IMR-90 (cell line): ENCODE data around the gene SVIL. TPM values are rescaled to one million over a fixed set of nuclear protein-coding genes. Genes with fewer than 3 reads are reported as not detected.

Experiments used
- ATAC-seq: fragments of 200-7000 bp; cut with Tn5 transposase; 2 replicates; pipeline ENCODE4 v1.9.1; 2020; ENCODE audit warnings: low read depth, mild to moderate bottlenecking, moderate library complexity
- BruUV-seq: library from RNA; stranded (reverse); fragments of 400-500 nt; replicated peaks from 2 replicates; lab custom pipeline; 2021; lab: Mats Ljungman, UMichigan
- CTCF ChIA-PET: fragments of 300-600 bp; formaldehyde crosslinking; extraction: SDS; loops from one replicate; lab custom pipeline; 2021; ENCODE audit warnings: antibody characterized with exemption; lab: Yijun Ruan, JAX
- POLR2A ChIA-PET: fragments of 300-600 bp; sonication (Branson Sonifier 250); formaldehyde crosslinking; loops from one replicate; lab custom pipeline; 2022; ENCODE audit warnings: antibody characterized with exemption; ENCODE audit not compliant: unreplicated experiment; lab: Charles Lee
- DNase-seq: peaks from one replicate; pipeline ENCODE4 v3.0.0; 2013
- H2AFZ ChIP-seq: replicated peaks from 2 replicates; pipeline ENCODE3; 2013; ENCODE audit warnings: low read length, mild to moderate bottlenecking; ENCODE audit not compliant: poor library complexity
- H2AK5ac ChIP-seq: 2 replicates; pipeline ENCODE4 v1.6.1; 2013; ENCODE audit warnings: low read depth, low read length, inconsistent platforms
- H2AK9ac ChIP-seq: replicated peaks from 2 replicates; pipeline ENCODE3; 2013; ENCODE audit warnings: mild to moderate bottlenecking, low read depth, low read length, moderate library complexity; ENCODE audit not compliant: poor library complexity
- H2BK120ac ChIP-seq: 2 replicates; pipeline ENCODE4 v1.6.1; 2013; ENCODE audit warnings: low read depth, low read length, inconsistent platforms
- H2BK15ac ChIP-seq: 3 replicates; pipeline ENCODE4 v1.6.1; 2013; ENCODE audit warnings: low read depth, low read length, inconsistent platforms
- H2BK20ac ChIP-seq: 2 replicates; pipeline ENCODE4 v1.6.1; 2013; ENCODE audit warnings: low read depth, mild to moderate bottlenecking, inconsistent platforms, low read length, moderate library complexity
- H2BK5ac ChIP-seq: 2 replicates; pipeline ENCODE4 v1.6.1; 2013; ENCODE audit warnings: mild to moderate bottlenecking, low read depth, low read length, inconsistent platforms; ENCODE audit not compliant: poor library complexity, severe bottlenecking
- H3K14ac ChIP-seq: replicated peaks from 2 replicates; pipeline ENCODE4 v1.6.1; 2013; ENCODE audit warnings: low read depth, low read length, inconsistent platforms
- H3K18ac ChIP-seq: 2 replicates; pipeline ENCODE4 v1.6.1; 2013; ENCODE audit warnings: low read depth, low read length, control low read depth
- H3K23ac ChIP-seq: 2 replicates; pipeline ENCODE4 v1.6.1; 2013; ENCODE audit warnings: low read depth, low read length, inconsistent platforms
- H3K27ac ChIP-seq: 2 replicates; pipeline ENCODE4 v1.5.1; 2013; ENCODE audit warnings: mild to moderate bottlenecking, control low read depth, low read length; ENCODE audit not compliant: insufficient read depth
- H3K27me3 ChIP-seq: 2 replicates; pipeline ENCODE4 v1.6.1; 2013; ENCODE audit warnings: low read length; ENCODE audit not compliant: control insufficient read depth, insufficient read depth
- H3K36me3 ChIP-seq: 2 replicates; pipeline ENCODE4 v1.6.1; 2013; ENCODE audit warnings: low read length, mixed read lengths; ENCODE audit not compliant: control insufficient read depth, insufficient read depth
- H3K4ac ChIP-seq: 2 replicates; pipeline ENCODE4 v1.6.1; 2013; ENCODE audit warnings: low read depth, low read length, inconsistent platforms
- H3K4me1 ChIP-seq: 2 replicates; pipeline ENCODE4 v1.6.1; 2013; ENCODE audit warnings: low read length, mixed read lengths; ENCODE audit not compliant: control insufficient read depth, insufficient read depth
- H3K4me2 ChIP-seq: 2 replicates; pipeline ENCODE4 v1.6.1; 2013; ENCODE audit warnings: low read depth, mild to moderate bottlenecking, control low read depth, low read length, moderate library complexity
- H3K4me3 ChIP-seq: 2 replicates; pipeline ENCODE4 v1.5.1; 2013; ENCODE audit warnings: low read depth, mild to moderate bottlenecking, control low read depth, low read length, moderate library complexity; ENCODE audit not compliant: insufficient read depth
- H3K56ac ChIP-seq: 2 replicates; pipeline ENCODE4 v1.6.1; 2013; ENCODE audit warnings: low read length, inconsistent platforms; ENCODE audit not compliant: insufficient read depth; ENCODE audit errors: extremely low read depth
- H3K79me1 ChIP-seq, 2 experiments: 2 replicates each; pipeline ENCODE4 v1.6.1; 2013; ENCODE audit warnings: low read length in 2 of 2, inconsistent platforms in 1 of 2, low read depth in 1 of 2
- H3K9ac ChIP-seq: 2 replicates; pipeline ENCODE4 v1.6.1; 2013; ENCODE audit warnings: low read depth, low read length, control low read depth
- H3K9me1 ChIP-seq: 2 replicates; pipeline ENCODE4 v1.6.1; 2013; ENCODE audit warnings: low read length, inconsistent platforms; ENCODE audit not compliant: insufficient read depth
- H3K9me3 ChIP-seq: 2 replicates; pipeline ENCODE4 v1.6.1; 2013; ENCODE audit warnings: low read length; ENCODE audit not compliant: control insufficient read depth, insufficient read depth
- H4K20me1 ChIP-seq: 2 replicates; pipeline ENCODE4 v1.6.1; 2013; ENCODE audit warnings: low read length, inconsistent platforms; ENCODE audit not compliant: insufficient read depth
- H4K5ac ChIP-seq: 2 replicates; pipeline ENCODE4 v1.6.1; 2013; ENCODE audit warnings: mild to moderate bottlenecking, low read depth, low read length, control low read depth
- H4K8ac ChIP-seq, 2 experiments: 2 replicates each; pipeline ENCODE4 v1.6.1; 2013; ENCODE audit warnings: low read depth in 2 of 2, low read length in 2 of 2, control low read depth in 1 of 2, inconsistent platforms in 1 of 2
- H4K91ac ChIP-seq: 2 replicates; pipeline ENCODE4 v1.6.1; 2013; ENCODE audit warnings: low read depth, low read length, inconsistent platforms; ENCODE audit not compliant: insufficient read depth
- CEBPB ChIP-seq: IDR thresholded peaks from 2 replicates; pipeline ENCODE4 v1.6.1; 2012; ENCODE audit warnings: low read depth, low read length, improper control_type of control experiment
- CHD1 ChIP-seq: IDR thresholded peaks from 2 replicates; pipeline ENCODE4 v1.6.1; 2012; ENCODE audit warnings: low read depth, low read length, improper control_type of control experiment
- CTCF ChIP-seq: conservative IDR thresholded peaks from 2 replicates; pipeline ENCODE4 v1.5.1; 2012; ENCODE audit warnings: mild to moderate bottlenecking, low read depth, low read length, improper control_type of control experiment
- ELK1 ChIP-seq: fragments of 150-350 bp; IDR thresholded peaks from 2 replicates; pipeline ENCODE4 v1.6.1; 2016; ENCODE audit warnings: low read depth, mild to moderate bottlenecking, low read length, moderate library complexity, borderline replicate concordance
- MAFK ChIP-seq: IDR thresholded peaks from 2 replicates; pipeline ENCODE4 v1.6.1; 2012; ENCODE audit warnings: low read depth, low read length, improper control_type of control experiment
- MAZ ChIP-seq: IDR thresholded peaks from 2 replicates; pipeline ENCODE4 v1.6.1; 2012; ENCODE audit warnings: low read depth, mild to moderate bottlenecking, low read length, improper control_type of control experiment, moderate library complexity, borderline replicate concordance
- MXI1 ChIP-seq: IDR thresholded peaks from 2 replicates; pipeline ENCODE4 v1.6.1; 2012; ENCODE audit warnings: low read depth, mild to moderate bottlenecking, low read length, moderate library complexity, borderline replicate concordance
- NFE2L2 ChIP-seq: fragments of 150-350 bp; IDR thresholded peaks from 2 replicates; pipeline ENCODE4 v1.6.1; 2016; ENCODE audit warnings: low read depth, mild to moderate bottlenecking, low read length
- POLR2A ChIP-seq: IDR thresholded peaks from 2 replicates; pipeline ENCODE4 v1.6.1; 2012; ENCODE audit warnings: mild to moderate bottlenecking, low read depth, low read length
- RAD21 ChIP-seq: IDR thresholded peaks from 2 replicates; pipeline ENCODE4 v1.6.1; 2012; ENCODE audit warnings: low read length, improper control_type of control experiment
- RCOR1 ChIP-seq: IDR thresholded peaks from 2 replicates; pipeline ENCODE4 v1.6.1; 2012; ENCODE audit warnings: mild to moderate bottlenecking, low read length, improper control_type of control experiment; ENCODE audit not compliant: insufficient replicate concordance
- RFX5 ChIP-seq: IDR thresholded peaks from 2 replicates; pipeline ENCODE4 v1.8.0; 2012; ENCODE audit warnings: low read depth, mild to moderate bottlenecking, low read length, moderate library complexity
- SMC3 ChIP-seq: fragments of 150-350 bp; IDR thresholded peaks from 2 replicates; pipeline ENCODE4 v1.6.1; 2016; ENCODE audit warnings: low read depth, mild to moderate bottlenecking, antibody characterized with exemption, low read length, moderate library complexity
- USF2 ChIP-seq: fragments of 150-350 bp; IDR thresholded peaks from 2 replicates; pipeline ENCODE4 v1.6.1; 2017; ENCODE audit warnings: mild to moderate bottlenecking, antibody characterized with exemption, low read length, low read depth
- WGBS, 2 experiments: methylation state at CpG; one replicate each; pipeline versions ENCODE4 v1.1.5 to v1.1.7; 2013; ENCODE audit warnings: missing lambda C conversion rate in 2 of 2; ENCODE audit not compliant: insufficient read length in 1 of 2; ENCODE audit errors: extremely low coverage in 2 of 2; 5-methylcytosine and 5-hydroxymethylcytosine counted together
- dilution Hi-C: fragments of 300-500 bp; cut with HindIII; formaldehyde crosslinking; loops from one replicate; pipeline ENCODE4 v1.14.3; 2018; ENCODE audit warnings: low sequenced_read_pairs; ENCODE audit not compliant: unreplicated experiment
- in situ Hi-C: fragments of 300-500 bp; cut with MboI; formaldehyde crosslinking; loops from 3 replicates; pipeline ENCODE4 v1.14.3; 2019; ENCODE audit warnings: low sequenced_read_pairs, inconsistent platforms, mixed read lengths
- intact Hi-C: fragments of 100-400 bp; cut with micrococcal nuclease; formaldehyde crosslinking; loops from 2 replicates; pipeline ENCODE4 v1.10.0; 2022
- polyA plus RNA-seq, 3 experiments: library from polyadenylated mRNA; depleted of rRNA; stranded (reverse); fragments of >200 nt; gene quantifications; 2 replicates each; pipeline ENCODE4 v1.2.3, GENCODE V29; 2012; ENCODE audit warnings: low replicate concordance in 1 of 3
- total RNA-seq: library from RNA; depleted of rRNA; stranded (reverse); fragments of >200 nt; gene quantifications from 2 replicates; pipeline ENCODE4 v1.2.3, GENCODE V29; 2012

Gene SVIL
- total and polyA plus RNA-seq, 2 of the 4 experiments (the other 2 are of a cell fraction), result 11.5 to 11.6 TPM

GRCh38 chr10:29555091-29555745 is 79.6 kb downstream of the SVIL start:
- TF ChIP-seq ELK1 (no peak), MXI1 (no peak), USF2 (no peak), SMC3 (no peak), RFX5 (no peak), RAD21 (no peak), NFE2L2 (no peak), CEBPB (no peak), RCOR1 (no peak), MAFK (no peak), CHD1 (no peak), POLR2A (no peak), MAZ (no peak), CTCF (no peak)
- Histone ChIP-seq H3K9me1 (peaks cover 15% of the 10 kb centered on the region), H3K27me3 (no peaks in the 10 kb centered on the region), H3K27ac (peak overlapping the region; percentile 45; the same call in 1 of the 2 replicates), H2AK5ac (peak overlapping the region; percentile 72; the same call in 1 of the 2 replicates), H3K36me3 (peaks cover 27% of the 10 kb centered on the region), H3K9me3 (no peaks in the 10 kb centered on the region), H3K18ac (no peak overlapping the region; the same call in 1 of the 2 replicates), H4K5ac (no peak overlapping the region), H3K9ac (no peak overlapping the region), H2AK9ac (no peak overlapping the region), H2BK120ac (peak overlapping the region; percentile 88; the same call in 1 of the 2 replicates), H3K79me1 (peaks cover 8 to 45% of the 10 kb centered on the region in 2 experiments; a peak in 3 of 4 replicates), H3K4ac (peak overlapping the region; percentile 91; the same call in 1 of the 2 replicates), H3K14ac (peak overlapping the region; percentile 66; the same call in 1 of the 2 replicates), H4K91ac (0 out of 2 replicates have a peak overlapping the region, but pooled peaks have one; percentile 40), H2BK15ac (peak overlapping the region; percentile 96; the same call in 1 of the 3 replicates), H3K56ac (peak overlapping the region; percentile 41; the same call in 1 of the 2 replicates), H2AFZ (no peak overlapping the region), H3K23ac (peak overlapping the region; percentile 95; the same call in 1 of the 2 replicates), H3K4me2 (no peak overlapping the region), H4K8ac (peak overlapping the region; percentile 73 to 91; a peak in 2 of 4 replicates), H4K20me1 (no peaks in the 10 kb centered on the region), H2BK20ac (peak overlapping the region; percentile 28; the same call in 1 of the 2 replicates), H3K4me3 (no peak overlapping the region), H2BK5ac (no peak overlapping the region), H3K4me1 (peaks cover 13% of the 10 kb centered on the region)
- intact Hi-C loops (no loop called here), dilution Hi-C loops (no loop called here), in situ Hi-C loops (no loop called here)
- WGBS, 2 experiments, result no CpG with 5 or more reads among the region's 6 CpGs
- POLR2A ChIA-PET, result no interaction called here
- DNase-seq, result peak; percentile 9
- BruUV-seq, result no TSS peak
- ATAC-seq, result no peak
- CTCF ChIA-PET, result interaction anchor here (2.5 kb wide), 1 partner anchor 20 kb away, joined by 16 read pairs; no protein-coding TSS in a partner anchor
